ENCODE measurements around the gene ARHGAP15.

Gene ARHGAP15

DNA sequence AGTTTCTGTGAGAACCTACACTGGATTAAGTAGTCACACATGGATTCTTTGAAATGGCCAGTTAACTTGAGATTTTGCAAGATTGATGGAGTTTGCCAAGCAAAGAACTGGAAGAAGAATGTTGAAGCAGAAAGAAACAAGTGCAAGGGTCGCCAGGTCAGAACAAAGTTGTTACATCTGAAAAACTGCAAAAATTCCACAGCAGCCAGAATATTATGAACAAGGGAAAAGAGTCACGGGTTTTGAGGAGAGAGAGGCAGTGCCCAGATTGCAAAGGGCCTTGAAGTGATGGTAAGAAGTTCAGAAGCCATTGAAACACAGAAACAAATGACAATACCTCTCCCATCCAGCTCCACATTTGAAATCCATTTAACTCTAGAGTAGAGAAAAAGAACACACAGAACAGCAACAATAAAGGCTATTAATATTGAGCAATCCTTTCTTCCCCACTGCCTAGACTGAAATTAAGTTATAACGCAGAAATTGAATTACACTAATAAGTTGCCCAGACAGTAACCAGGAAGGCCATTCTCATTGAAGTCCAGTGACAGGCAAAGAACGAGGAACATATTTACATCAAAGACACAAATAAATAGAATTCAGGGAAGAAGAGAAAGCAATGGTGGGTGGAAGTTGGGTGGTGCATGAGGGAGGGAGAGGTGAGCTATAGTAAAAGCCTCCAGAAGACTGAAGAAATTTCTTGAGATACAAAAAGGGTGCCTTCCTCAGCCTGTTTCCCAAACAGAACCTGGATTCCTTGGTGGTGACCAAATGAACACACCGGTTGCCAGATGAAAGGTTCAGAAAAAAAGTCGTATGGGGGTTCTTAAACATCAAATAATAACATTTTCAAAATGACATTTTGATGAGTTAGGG, 80.6 kb downstream of the ARHGAP15 start:
- no peak overlapping the region for H3K4me2 ChIP-seq
- H3K27me3 ChIP-seq, result no peaks in the 10 kb centered on the region
- no peaks in the 10 kb centered on the region for H4K20me1 ChIP-seq
- no peak overlapping the region for H3K9ac ChIP-seq
- TF ChIP-seq Cebpa-rat (IDR thresholded peaks at IDR 0.05), result no peak
- peaks cover 26% of the 10 kb centered on the region for H3K36me3 ChIP-seq
- H3K4me3 ChIP-seq, result no peak overlapping the region
- no peaks in the 10 kb centered on the region for H3K9me3 ChIP-seq
- no peaks in the 10 kb centered on the region for H3K4me1 ChIP-seq
- H3K27ac ChIP-seq, result no peak overlapping the region

GRCh38 chr2:143210446-143210819, 81.2 kb downstream of the ARHGAP15 start:
- Histone ChIP-seq H3K9me3 (no peaks in the 10 kb centered on the region), H3K27ac (no peak overlapping the region), H3K9ac (no peak overlapping the region), H3K36me3 (peaks cover 27% of the 10 kb centered on the region), H3K4me2 (no peak overlapping the region), H3K4me3 (no peak overlapping the region), H3K27me3 (no peaks in the 10 kb centered on the region), H3K4me1 (no peaks in the 10 kb centered on the region), H4K20me1 (no peaks in the 10 kb centered on the region)
- no peak for TF ChIP-seq Cebpa-rat (IDR thresholded peaks at IDR 0.05)

DNA sequence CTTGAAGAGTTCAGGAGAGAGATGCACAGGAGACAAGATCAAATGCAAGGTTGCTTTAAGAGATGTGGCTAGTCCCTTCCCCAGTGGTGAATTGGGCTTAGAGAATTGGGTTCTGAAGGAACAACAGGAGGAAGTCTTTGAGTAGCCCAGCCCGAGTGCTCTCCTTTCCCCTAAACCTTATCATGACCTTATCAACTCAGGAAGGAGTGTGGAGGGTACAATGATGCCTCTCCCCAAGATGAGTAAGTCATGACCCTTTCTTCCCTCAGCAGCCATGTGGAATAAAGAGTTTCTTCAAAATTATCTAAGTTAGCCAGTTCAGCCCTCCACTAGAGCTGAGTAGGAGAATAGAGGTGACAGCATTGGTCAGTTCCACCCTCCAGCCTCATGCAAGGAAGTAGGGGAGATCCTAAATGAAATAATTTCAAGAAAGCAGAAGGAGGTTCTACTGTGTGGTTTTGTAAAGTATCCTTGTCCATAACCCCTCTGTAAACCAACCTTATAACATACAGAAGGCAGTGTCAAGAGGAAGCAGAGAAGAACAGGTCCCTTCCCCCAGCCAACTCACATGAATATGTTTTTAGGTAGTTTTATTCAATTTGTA, 88.4 kb downstream of the ARHGAP15 start:
- Histone ChIP-seq H3K4me1 (no peaks in the 10 kb centered on the region), H4K20me1 (no peaks in the 10 kb centered on the region), H3K9ac (no peak overlapping the region), H3K4me2 (no peak overlapping the region), H3K36me3 (peaks cover 8% of the 10 kb centered on the region), H3K9me3 (no peaks in the 10 kb centered on the region), H3K27ac (no peak overlapping the region), H3K27me3 (no peaks in the 10 kb centered on the region), H3K4me3 (no peak overlapping the region)
- TF ChIP-seq Cebpa-rat (IDR thresholded peaks at IDR 0.05), result no peak

DNA sequence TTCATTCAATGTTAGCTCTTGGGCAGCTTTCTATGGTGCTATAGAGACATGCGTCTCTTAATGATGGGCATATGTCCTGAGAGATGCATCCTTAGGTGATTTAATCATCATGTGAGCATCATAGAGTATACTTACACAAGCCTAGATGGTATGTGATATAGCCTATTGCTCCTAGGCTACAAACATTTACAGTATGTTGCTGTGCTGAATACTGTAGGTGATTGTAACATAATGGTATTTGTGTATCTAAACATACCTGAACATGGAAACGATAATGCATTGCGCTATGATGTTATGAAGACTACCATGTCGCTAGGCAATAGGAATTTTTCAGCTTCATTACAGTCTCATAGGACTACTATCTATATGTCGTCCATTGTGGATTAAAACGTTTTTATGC, 89.4 kb downstream of the ARHGAP15 start:
- no peaks in the 10 kb centered on the region for H3K9me3 ChIP-seq
- no peaks in the 10 kb centered on the region for H4K20me1 ChIP-seq
- H3K4me1 ChIP-seq, result no peaks in the 10 kb centered on the region
- no peak for TF ChIP-seq Cebpa-rat (IDR thresholded peaks at IDR 0.05)
- H3K27ac ChIP-seq, result no peak overlapping the region
- no peaks in the 10 kb centered on the region for H3K27me3 ChIP-seq
- H3K4me3 ChIP-seq, result no peak overlapping the region
- H3K9ac ChIP-seq, result no peak overlapping the region
- H3K4me2 ChIP-seq, result no peak overlapping the region
- peaks cover 8% of the 10 kb centered on the region for H3K36me3 ChIP-seq

DNA sequence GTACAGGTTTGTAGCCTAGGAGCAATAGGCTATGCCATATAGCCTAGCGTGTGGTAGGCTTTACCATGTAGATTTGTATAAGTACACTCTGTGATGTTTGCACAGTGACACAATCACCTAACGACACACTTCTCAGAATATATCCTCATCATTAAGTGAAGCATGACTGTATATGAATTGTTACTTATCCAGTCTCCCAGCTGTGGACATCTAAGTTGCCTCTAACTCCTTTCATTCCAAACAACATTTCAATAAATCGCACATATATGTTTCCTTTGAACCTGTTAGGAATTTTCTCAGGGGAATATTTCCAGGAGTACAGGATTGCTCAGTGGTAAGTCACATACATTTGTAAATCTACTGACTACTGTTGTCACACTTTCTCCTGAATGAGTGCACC, 90.0 kb downstream of the ARHGAP15 start:
- H3K27me3 ChIP-seq, result no peaks in the 10 kb centered on the region

DNA sequence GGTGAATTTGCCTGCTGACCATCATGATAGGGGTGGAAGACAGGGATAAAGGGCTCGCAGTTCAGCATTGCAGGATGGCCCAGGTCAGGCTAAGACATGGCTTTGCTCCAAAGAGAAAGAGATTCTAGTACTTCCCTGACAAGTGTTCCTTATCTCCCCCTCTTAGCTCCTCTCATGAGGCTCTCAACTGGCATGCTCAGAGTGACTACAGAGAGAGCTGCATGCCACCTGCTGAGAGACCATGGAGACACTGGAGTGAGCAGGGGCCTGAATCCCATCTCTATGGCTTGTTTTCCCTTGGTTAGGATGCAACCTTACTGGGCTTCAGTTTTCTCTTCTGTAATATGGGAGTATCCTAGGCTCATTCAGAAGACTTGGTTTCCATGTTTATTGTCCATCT, 94.3 kb downstream of the ARHGAP15 start:
- Histone ChIP-seq H3K36me3 (no peaks in the 10 kb centered on the region), H3K4me2 (no peak overlapping the region), H4K20me1 (no peaks in the 10 kb centered on the region), H3K4me1 (no peaks in the 10 kb centered on the region), H3K4me3 (no peak overlapping the region), H3K27me3 (no peaks in the 10 kb centered on the region), H3K9me3 (no peaks in the 10 kb centered on the region), H3K9ac (no peak overlapping the region), H3K27ac (no peak overlapping the region)
- TF ChIP-seq Cebpa-rat (IDR thresholded peaks at IDR 0.05), result no peak

More for the DNA sequence above, 90.0 kb downstream of the ARHGAP15 start:
- Histone ChIP-seq H3K36me3 (peaks cover 8% of the 10 kb centered on the region), H3K4me3 (no peak overlapping the region), H3K4me2 (no peak overlapping the region), H3K27ac (no peak overlapping the region), H3K4me1 (no peaks in the 10 kb centered on the region), H3K9ac (no peak overlapping the region), H4K20me1 (no peaks in the 10 kb centered on the region), H3K9me3 (no peaks in the 10 kb centered on the region)
- no peak for TF ChIP-seq Cebpa-rat (IDR thresholded peaks at IDR 0.05)

- Histone ChIP-seq H3K9ac (no peak overlapping the region), H4K20me1 (no peaks in the 10 kb centered on the region), H3K9me3 (no peaks in the 10 kb centered on the region), H3K36me3 (peaks cover 9% of the 10 kb centered on the region), H3K27me3 (no peaks in the 10 kb centered on the region), H3K27ac (no peak overlapping the region), H3K4me3 (no peak overlapping the region), H3K4me1 (no peaks in the 10 kb centered on the region), H3K4me2 (no peak overlapping the region)
- no peak for TF ChIP-seq Cebpa-rat (IDR thresholded peaks at IDR 0.05)
These were observed 96.7 kb downstream of the ARHGAP15 start for GRCh38 chr2:143225931-143226330.

DNA sequence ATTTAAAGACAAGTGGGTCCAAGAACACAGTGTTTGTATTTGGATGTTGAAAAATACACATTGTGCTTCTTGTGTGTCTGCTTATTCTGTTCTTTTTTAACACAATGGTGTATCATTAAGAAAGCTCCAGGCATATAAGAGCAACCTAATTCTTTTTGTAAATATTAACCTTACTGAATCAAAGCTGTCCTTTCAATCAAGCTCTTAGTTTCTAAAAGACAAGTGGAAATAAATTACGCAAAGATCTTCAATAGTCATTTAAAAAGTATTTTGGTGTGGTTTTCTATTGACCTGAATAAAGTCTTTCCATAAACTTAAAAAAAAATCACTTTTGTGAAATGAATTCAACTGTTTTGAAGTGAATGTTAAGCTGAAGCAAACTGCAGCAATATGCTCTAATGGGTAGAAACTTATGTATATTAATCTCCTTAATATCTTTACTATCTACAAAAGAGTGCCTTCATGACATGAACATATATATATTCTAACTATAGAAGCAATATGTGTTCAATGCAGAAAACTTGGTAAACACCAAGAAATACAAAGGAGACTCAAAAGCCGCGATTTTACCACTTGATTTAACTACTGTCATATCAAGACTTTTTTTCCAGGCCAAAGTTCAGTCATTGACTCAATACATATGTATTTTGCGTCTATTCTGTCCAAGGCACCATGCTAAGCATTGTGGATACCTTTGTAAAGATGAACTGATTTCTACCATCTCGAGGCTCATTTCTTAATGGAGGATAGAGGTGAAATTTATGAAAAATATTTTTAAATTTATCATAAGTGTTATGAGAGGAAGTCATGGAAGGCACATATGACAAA, 97.7 kb downstream of the ARHGAP15 start:
- Histone ChIP-seq H4K20me1 (no peaks in the 10 kb centered on the region), H3K9ac (no peak overlapping the region), H3K36me3 (peaks cover 14% of the 10 kb centered on the region), H3K9me3 (no peaks in the 10 kb centered on the region), H3K4me1 (no peaks in the 10 kb centered on the region), H3K4me3 (no peak overlapping the region), H3K27me3 (no peaks in the 10 kb centered on the region), H3K27ac (no peak overlapping the region), H3K4me2 (no peak overlapping the region)
- TF ChIP-seq Cebpa-rat (IDR thresholded peaks at IDR 0.05), result no peak

- no peak for TF ChIP-seq Cebpa-rat (IDR thresholded peaks at IDR 0.05)
- H3K9me3 ChIP-seq, result peaks cover 13% of the 10 kb centered on the region
- no peaks in the 10 kb centered on the region for H4K20me1 ChIP-seq
- H3K4me3 ChIP-seq, result no peak overlapping the region
- H3K4me1 ChIP-seq, result no peaks in the 10 kb centered on the region
- no peak overlapping the region for H3K9ac ChIP-seq
- peaks cover 22% of the 10 kb centered on the region for H3K36me3 ChIP-seq
- H3K27me3 ChIP-seq, result no peaks in the 10 kb centered on the region
- no peak overlapping the region for H3K4me2 ChIP-seq
- no peak overlapping the region for H3K27ac ChIP-seq
These were observed 100.2 kb downstream of the ARHGAP15 start for GRCh38 chr2:143229411-143229810.

GRCh38 chr2:143229952-143230351, 100.7 kb downstream of the ARHGAP15 start:
- Histone ChIP-seq H3K4me3 (no peak overlapping the region), H4K20me1 (no peaks in the 10 kb centered on the region), H3K4me1 (no peaks in the 10 kb centered on the region), H3K4me2 (no peak overlapping the region), H3K27me3 (no peaks in the 10 kb centered on the region), H3K36me3 (peaks cover 25% of the 10 kb centered on the region), H3K9ac (no peak overlapping the region), H3K9me3 (peaks cover 17% of the 10 kb centered on the region), H3K27ac (no peak overlapping the region)
- TF ChIP-seq Cebpa-rat (IDR thresholded peaks at IDR 0.05), result no peak

All from BLaER1 (cell line).